Keratinocyte (primary cell): ENCODE data around the gene CLSTN2. TPM values are rescaled to one million over a fixed set of nuclear protein-coding genes. Genes with fewer than 3 reads are reported as not detected.

Experiments
- DNase-seq: peaks from one replicate; pipeline ENCODE4 v3.0.0-alpha.2; 2011; ENCODE audit warnings: low read depth, missing footprints, low spot score
- FAIRE-seq: peaks from 2 replicates; lab custom pipeline; 2011; peaks lifted over from hg19 to GRCh38; lab: Jason Lieb, UNC
- H2AFZ ChIP-seq: 2 replicates; pipeline ENCODE4 v1.6.0; 2012; ENCODE audit warnings: low read length, control low read depth, inconsistent platforms; ENCODE audit not compliant: control insufficient read depth
- H3K27ac ChIP-seq: 2 replicates; pipeline ENCODE4 v1.5.1; 2011; ENCODE audit warnings: low read length; ENCODE audit not compliant: control insufficient read depth, insufficient read depth
- H3K27me3 ChIP-seq: 3 replicates; pipeline ENCODE4 v1.6.0; 2011; ENCODE audit warnings: low read length; ENCODE audit not compliant: control insufficient read depth, insufficient read depth; ENCODE audit errors: extremely low read depth
- H3K36me3 ChIP-seq, 2 experiments: 2 replicates in 1 of 2; 3 replicates in 1 of 2; pipeline ENCODE4 v1.5.1; 2011; ENCODE audit warnings: low read length in 2 of 2, mild to moderate bottlenecking in 1 of 2; ENCODE audit not compliant: control insufficient read depth in 2 of 2, insufficient read depth in 2 of 2; ENCODE audit errors: extremely low read depth in 1 of 2
- H3K4me1 ChIP-seq: 3 replicates; pipeline ENCODE4 v1.5.1; 2011; ENCODE audit warnings: low read length; ENCODE audit not compliant: control insufficient read depth, insufficient read depth; ENCODE audit errors: extremely low read depth
- H3K4me2 ChIP-seq: 3 replicates; pipeline ENCODE4 v1.6.0; 2011; ENCODE audit warnings: low read depth, low read length; ENCODE audit not compliant: control insufficient read depth, insufficient read depth; ENCODE audit errors: extremely low read depth
- H3K4me3 ChIP-seq, 3 experiments: fragments of 200-600 bp in 1 of 3; sonication (generic) in 1 of 3; 2 replicates in 2 of 3; 3 replicates in 1 of 3; pipeline ENCODE4 v1.5.1; 2011 to 2016; ENCODE audit warnings: low read length in 3 of 3, mild to moderate bottlenecking in 3 of 3, control low read depth in 2 of 3, inconsistent platforms in 1 of 3, low read depth in 1 of 3, mixed read lengths in 1 of 3, mixed run types in 1 of 3, moderate library complexity in 1 of 3; ENCODE audit not compliant: control insufficient read depth in 2 of 3, insufficient read depth in 2 of 3; ENCODE audit errors: extremely low read depth in 1 of 3
- H3K79me2 ChIP-seq: 2 replicates; pipeline ENCODE4 v1.6.0; 2012; ENCODE audit warnings: low read length; ENCODE audit not compliant: control insufficient read depth, insufficient read depth
- H3K9ac ChIP-seq: 3 replicates; pipeline ENCODE4 v1.6.0; 2011; ENCODE audit warnings: low read length; ENCODE audit not compliant: control insufficient read depth, insufficient read depth; ENCODE audit errors: extremely low read depth
- H3K9me1 ChIP-seq: 3 replicates; pipeline ENCODE4 v1.6.0; 2011; ENCODE audit warnings: low read length; ENCODE audit not compliant: control insufficient read depth, insufficient read depth; ENCODE audit errors: extremely low read depth
- H3K9me3 ChIP-seq: 2 replicates; pipeline ENCODE4 v1.5.1; 2012; ENCODE audit warnings: low read depth, low read length; ENCODE audit not compliant: control insufficient read depth
- H4K20me1 ChIP-seq: 3 replicates; pipeline ENCODE4 v1.6.0; 2011; ENCODE audit warnings: low read length; ENCODE audit not compliant: control insufficient read depth, insufficient read depth; ENCODE audit errors: extremely low read depth
- EZH2 ChIP-seq: IDR thresholded peaks from one replicate; pipeline ENCODE4 v1.6.1; 2012; ENCODE audit warnings: inconsistent platforms, mild to moderate bottlenecking, low read length, moderate library complexity
- dilution Hi-C: fragments of 300-500 bp; cut with MboI; formaldehyde crosslinking; loops from one replicate; pipeline ENCODE4 v1.7.0; 2020; ENCODE audit warnings: low sequenced_read_pairs; ENCODE audit not compliant: extremely low pct_ligation_motif_present
- polyA plus RNA-seq, 5 experiments: library from polyadenylated mRNA; depleted of rRNA in 3 of 5; stranded (reverse) in 3 of 5; stranded (forward) in 1 of 5; unstranded in 1 of 5; fragments of >200 nt; gene quantifications; 1 replicate in 1 of 5; 2 replicates in 3 of 5; 3 replicates in 1 of 5; pipeline versions ENCODE4 v1.2.1 to v1.2.3, GENCODE V29; 2011 to 2012; ENCODE audit warnings: missing spikeins in 2 of 5, low read depth in 1 of 5, low replicate concordance in 1 of 5
- TF ChIP-seq, protein P1 (sequence below), 3 experiments: IDR thresholded peaks in 1 of 3; conservative IDR thresholded peaks in 1 of 3; optimal IDR thresholded peaks in 1 of 3; 2 replicates in 2 of 3; 3 replicates in 1 of 3; pipeline versions ENCODE3 to v1.5.1; 2011; ENCODE audit warnings: low read length in 3 of 3, mild to moderate bottlenecking in 3 of 3, moderate library complexity in 2 of 3, control low read depth in 1 of 3, inconsistent platforms in 1 of 3; ENCODE audit not compliant: insufficient read depth in 2 of 3; ENCODE audit errors: extremely low read depth in 1 of 3

Gene CLSTN2
- polyA plus RNA-seq, 1 donor (not counting 4 experiments of a cell fraction or from before 2014, with no cell fraction given) = 0.09 TPM

- H3K4me3 ChIP-seq = no peak overlapping the region
- H3K4me2 ChIP-seq = no peak overlapping the region
- no peaks in the 10 kb centered on the region for H4K20me1 ChIP-seq
- no peak overlapping the region for H3K9ac ChIP-seq
- dilution Hi-C loops = no loop called here
- FAIRE-seq (no peak), DNase-seq (no peak)
- H3K79me2 ChIP-seq = no peaks in the 10 kb centered on the region
- no peak for TF ChIP-seq EZH2
- TF ChIP-seq, protein P1, sequence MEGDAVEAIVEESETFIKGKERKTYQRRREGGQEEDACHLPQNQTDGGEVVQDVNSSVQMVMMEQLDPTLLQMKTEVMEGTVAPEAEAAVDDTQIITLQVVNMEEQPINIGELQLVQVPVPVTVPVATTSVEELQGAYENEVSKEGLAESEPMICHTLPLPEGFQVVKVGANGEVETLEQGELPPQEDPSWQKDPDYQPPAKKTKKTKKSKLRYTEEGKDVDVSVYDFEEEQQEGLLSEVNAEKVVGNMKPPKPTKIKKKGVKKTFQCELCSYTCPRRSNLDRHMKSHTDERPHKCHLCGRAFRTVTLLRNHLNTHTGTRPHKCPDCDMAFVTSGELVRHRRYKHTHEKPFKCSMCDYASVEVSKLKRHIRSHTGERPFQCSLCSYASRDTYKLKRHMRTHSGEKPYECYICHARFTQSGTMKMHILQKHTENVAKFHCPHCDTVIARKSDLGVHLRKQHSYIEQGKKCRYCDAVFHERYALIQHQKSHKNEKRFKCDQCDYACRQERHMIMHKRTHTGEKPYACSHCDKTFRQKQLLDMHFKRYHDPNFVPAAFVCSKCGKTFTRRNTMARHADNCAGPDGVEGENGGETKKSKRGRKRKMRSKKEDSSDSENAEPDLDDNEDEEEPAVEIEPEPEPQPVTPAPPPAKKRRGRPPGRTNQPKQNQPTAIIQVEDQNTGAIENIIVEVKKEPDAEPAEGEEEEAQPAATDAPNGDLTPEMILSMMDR (optimal IDR thresholded peaks at IDR 0.05 in 1 of 3, IDR thresholded peaks at IDR 0.05 in 1 of 3, conservative IDR thresholded peaks at IDR 0.05 in 1 of 3; ENCODE audit: extremely low read depth in 1 of 3, insufficient read depth in 2 of 3, low read length in 3 of 3) = no peak
- no peaks in the 10 kb centered on the region for H3K9me1 ChIP-seq
- no peaks in the 10 kb centered on the region for H3K27me3 ChIP-seq
- H3K4me1 ChIP-seq = no peaks in the 10 kb centered on the region
- no peaks in the 10 kb centered on the region for H3K9me3 ChIP-seq
- H3K36me3 ChIP-seq = no peaks in the 10 kb centered on the region
- no peak overlapping the region for H2AFZ ChIP-seq
- no peak overlapping the region for H3K27ac ChIP-seq
Observed at GRCh38 chr3:140203510-140203909, 268.5 kb downstream of the CLSTN2 start.

DNA sequence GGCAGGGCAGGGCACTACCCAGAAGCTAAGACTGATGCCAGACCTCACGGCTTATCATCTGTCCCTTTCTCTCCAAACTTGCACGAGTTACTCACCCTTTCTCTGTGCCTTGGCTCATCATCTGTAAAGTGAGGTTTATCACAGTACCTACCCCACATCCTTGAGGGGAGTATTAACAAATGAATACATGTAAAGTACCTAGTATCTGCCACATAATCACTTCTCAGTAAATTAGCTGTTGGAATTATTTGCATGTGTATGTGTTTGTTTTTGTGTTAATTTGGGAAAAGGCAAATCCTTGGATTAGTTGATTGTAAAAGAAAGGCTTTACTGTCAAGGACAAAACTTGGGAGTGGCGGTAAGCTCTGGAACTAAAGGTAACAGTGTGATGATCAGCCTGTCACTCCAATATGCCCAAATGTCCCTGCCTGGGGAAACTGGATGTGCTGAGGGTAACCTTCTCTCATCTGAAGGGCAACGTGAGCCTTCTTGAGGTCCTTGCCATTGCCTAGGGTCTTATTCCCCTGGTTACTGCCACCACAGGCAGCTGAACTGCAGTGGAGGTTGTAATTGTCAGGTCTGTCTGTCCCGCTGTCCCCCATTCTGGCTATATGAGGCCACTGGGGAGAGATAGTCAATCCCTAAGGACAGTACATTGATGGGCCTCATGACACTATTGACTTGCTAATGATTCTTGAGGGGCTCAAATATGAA is 269.4 kb downstream of the CLSTN2 start:
- no peak overlapping the region for H2AFZ ChIP-seq
- H3K9me3 ChIP-seq = no peaks in the 10 kb centered on the region
- no peaks in the 10 kb centered on the region for H3K27me3 ChIP-seq
- H3K79me2 ChIP-seq = no peaks in the 10 kb centered on the region
- H4K20me1 ChIP-seq = no peaks in the 10 kb centered on the region
- TF ChIP-seq EZH2 = no peak
- TF ChIP-seq, protein P1 (optimal IDR thresholded peaks at IDR 0.05 in 1 of 3, IDR thresholded peaks at IDR 0.05 in 1 of 3, conservative IDR thresholded peaks at IDR 0.05 in 1 of 3; ENCODE audit: extremely low read depth in 1 of 3, insufficient read depth in 2 of 3, low read length in 3 of 3) = no peak
- dilution Hi-C loops = no loop called here
- DNase-seq (no peak), FAIRE-seq (no peak)
- no peak overlapping the region for H3K4me3 ChIP-seq
- H3K4me1 ChIP-seq = no peaks in the 10 kb centered on the region
- H3K36me3 ChIP-seq = no peaks in the 10 kb centered on the region
- no peak overlapping the region for H3K9ac ChIP-seq
- H3K27ac ChIP-seq = no peak overlapping the region
- no peaks in the 10 kb centered on the region for H3K9me1 ChIP-seq
- no peak overlapping the region for H3K4me2 ChIP-seq
